ELR (cell line): ENCODE measurements around the gene ZNF428.

Source experiments
- DNase-seq: peaks from one replicate; pipeline ENCODE4 v3.0.0-alpha.2; 2015; ENCODE audit warnings: low read depth

The ZNF428 gene

DNA sequence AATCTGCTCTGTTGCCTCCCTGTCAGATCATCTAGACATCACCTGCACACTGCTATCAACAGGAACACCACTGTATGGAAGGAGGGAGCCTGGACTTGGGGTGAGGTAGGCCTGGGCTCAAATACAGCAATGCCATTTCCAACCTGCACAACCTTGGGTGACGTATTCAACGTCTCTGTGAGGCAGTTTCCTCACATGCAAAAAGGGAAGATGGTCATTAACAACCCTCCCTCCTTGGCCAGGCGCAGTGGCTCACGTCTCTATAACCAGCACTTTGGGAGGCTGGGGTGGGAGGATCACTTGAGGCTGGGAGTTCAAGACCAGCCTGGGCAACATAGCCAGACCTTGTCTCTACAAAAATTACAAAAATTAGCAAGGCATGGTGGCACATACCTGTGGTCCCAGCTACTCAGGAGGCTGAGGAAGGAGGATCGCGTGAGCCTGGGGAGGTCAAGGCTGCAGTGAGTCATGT is 57.2 kb downstream of the ZNF428 start:
- no peak for DNase-seq

DNA sequence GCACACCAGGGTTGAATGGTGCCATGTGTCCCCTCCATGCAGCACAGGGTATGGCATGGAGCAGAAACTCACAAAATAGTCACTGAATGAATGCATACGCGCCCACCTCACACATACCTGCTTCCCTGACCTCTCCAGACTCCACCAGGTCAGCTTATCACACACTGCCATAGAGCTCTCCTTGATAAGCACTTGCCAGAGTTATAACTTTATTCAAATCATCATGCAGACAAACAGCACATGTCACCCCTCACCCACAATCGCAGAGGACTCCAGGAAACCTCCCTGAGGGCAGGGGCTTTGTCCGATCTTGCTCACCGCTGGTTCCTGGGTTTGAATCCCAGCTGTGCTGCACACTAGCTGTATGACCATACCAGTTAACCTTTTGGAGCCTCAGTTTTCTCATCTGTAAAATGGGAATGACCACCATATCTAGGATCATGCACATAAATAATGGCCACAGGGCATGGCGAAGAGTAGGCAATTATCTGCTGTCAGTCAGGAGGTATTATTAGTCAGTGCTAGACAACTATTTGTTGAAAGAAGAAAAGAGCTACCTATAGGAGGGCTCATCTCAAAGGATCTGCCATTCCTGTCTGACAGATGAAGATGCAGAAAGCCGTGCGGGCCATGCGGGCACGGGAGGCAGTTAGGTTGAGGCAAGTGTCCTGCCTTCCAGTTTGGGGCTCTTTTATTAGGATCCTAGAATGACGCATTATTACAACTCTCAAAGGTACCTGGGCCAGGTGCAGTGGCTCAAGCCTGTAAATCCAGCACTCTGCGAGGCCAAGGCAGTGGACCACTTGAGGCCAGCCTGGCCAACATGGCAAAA is 58.1 kb downstream of the ZNF428 start:
- DNase-seq = no peak

DNA sequence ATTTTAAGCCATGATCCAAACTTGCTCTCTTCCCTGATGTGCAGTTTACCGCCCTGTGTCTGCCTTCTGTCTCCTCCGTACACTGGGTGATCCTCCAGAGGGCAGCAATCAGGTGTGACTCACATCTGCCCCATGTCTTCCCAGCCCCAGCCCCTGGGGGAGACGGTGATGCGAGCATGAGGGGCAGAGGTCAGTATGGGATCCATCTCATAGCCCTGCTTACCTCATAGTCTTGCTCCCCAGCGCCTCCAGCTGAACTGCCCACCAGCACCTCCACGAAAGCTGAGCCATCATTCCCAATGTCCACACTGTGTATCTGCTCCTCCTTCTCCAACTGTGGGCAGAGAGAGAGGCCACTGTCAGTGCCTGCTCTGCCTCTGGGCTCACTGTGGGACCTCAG is 58.7 kb downstream of the ZNF428 start:
- peak; percentile 78 for DNase-seq
